Tibial artery (tissue), 4 donors: ENCODE data around the gene GDAP2.

Source experiments
- DNase-seq, 2 donors: peaks; one replicate each; pipeline ENCODE4 v3.0.0-alpha.2; 2019
- H3K27ac ChIP-seq, 2 donors: fragments of 200-600 bp; sonication (generic) in 1 of 2; 1 replicate in 1 of 2; 2 replicates in 1 of 2; pipeline ENCODE4 v1.5.1; 2018 to 2019; ENCODE audit warnings: mild to moderate bottlenecking in 1 of 2
- H3K27me3 ChIP-seq, 2 donors: fragments of 200-600 bp; sonication (generic) in 1 of 2; one replicate each; pipeline versions ENCODE4 v1.5.1 to v1.6.0; 2016 to 2019
- H3K36me3 ChIP-seq, 3 donors: fragments of 200-600 bp; sonication (generic) in 2 of 3; one replicate each; pipeline ENCODE4 v1.5.1; 2016 to 2019; ENCODE audit warnings: mild to moderate bottlenecking in 2 of 3
- H3K4me1 ChIP-seq, 4 donors: fragments of 200-600 bp; sonication (generic) in 2 of 4; 1 replicate in 3 of 4; 2 replicates in 1 of 4; pipeline ENCODE4 v1.5.1; 2016 to 2019
- H3K4me3 ChIP-seq, 2 donors: fragments of 200-600 bp; sonication (generic) in 1 of 2; 1 replicate in 1 of 2; 2 replicates in 1 of 2; pipeline ENCODE4 v1.5.1; 2018 to 2019; ENCODE audit warnings: mild to moderate bottlenecking in 2 of 2
- H3K9me3 ChIP-seq, 3 donors: fragments of 200-600 bp; sonication (generic) in 1 of 3; one replicate each; pipeline ENCODE4 v1.5.1; 2016 to 2019
- intact Hi-C: fragments of 100-400 bp; cut with DNase I; formaldehyde crosslinking; loops from one replicate; pipeline ENCODE4 v1.15.0; 2023; ENCODE audit warnings: low total_unique reads
- TF ChIP-seq, protein P1 (sequence below), 2 experiments: fragments of 200-600 bp in 1 of 2; fragments of 450-650 bp in 1 of 2; IDR thresholded peaks; one replicate each; pipeline ENCODE4 v1.5.1; 2017 to 2019; ENCODE audit warnings: antibody characterized with exemption in 2 of 2, mild to moderate bottlenecking in 1 of 2, moderate library complexity in 1 of 2

The GDAP2 gene

DNA sequence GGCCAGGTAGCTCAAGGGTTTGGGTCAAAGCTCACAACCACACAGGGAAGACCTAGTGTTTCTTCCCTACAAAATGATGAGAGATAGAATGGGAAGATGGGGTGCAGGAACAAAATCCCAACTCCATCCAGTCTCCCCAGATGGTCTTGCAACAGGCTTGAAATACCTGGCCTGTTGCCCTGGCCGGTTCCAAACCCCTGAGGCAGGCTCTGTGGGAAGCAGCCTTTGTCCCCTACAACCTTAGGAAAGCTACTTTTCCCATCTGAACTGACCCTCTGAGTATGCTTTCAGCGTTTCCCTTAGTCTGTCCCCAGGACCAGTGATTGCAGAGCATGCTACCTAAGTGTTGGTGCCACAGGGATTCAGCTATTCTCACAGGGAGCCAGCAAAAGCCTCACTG lies 104.0 kb downstream of the GDAP2 start:
- peak in 1 of 2 donors; percentile 65 for DNase-seq
- Histone ChIP-seq H3K27me3 (no peaks in the 10 kb centered on the region), H3K27ac (peak overlapping the region; percentile 69 to 83), H3K4me3 (no peak overlapping the region), H3K9me3 (no peaks in the 10 kb centered on the region), H3K4me1 (peaks cover 0 to 79% (median 54%) of the 10 kb centered on the region in 4 donors), H3K36me3 (no peaks in the 10 kb centered on the region)
- intact Hi-C loops, result no loop called here
- TF ChIP-seq, protein P1, sequence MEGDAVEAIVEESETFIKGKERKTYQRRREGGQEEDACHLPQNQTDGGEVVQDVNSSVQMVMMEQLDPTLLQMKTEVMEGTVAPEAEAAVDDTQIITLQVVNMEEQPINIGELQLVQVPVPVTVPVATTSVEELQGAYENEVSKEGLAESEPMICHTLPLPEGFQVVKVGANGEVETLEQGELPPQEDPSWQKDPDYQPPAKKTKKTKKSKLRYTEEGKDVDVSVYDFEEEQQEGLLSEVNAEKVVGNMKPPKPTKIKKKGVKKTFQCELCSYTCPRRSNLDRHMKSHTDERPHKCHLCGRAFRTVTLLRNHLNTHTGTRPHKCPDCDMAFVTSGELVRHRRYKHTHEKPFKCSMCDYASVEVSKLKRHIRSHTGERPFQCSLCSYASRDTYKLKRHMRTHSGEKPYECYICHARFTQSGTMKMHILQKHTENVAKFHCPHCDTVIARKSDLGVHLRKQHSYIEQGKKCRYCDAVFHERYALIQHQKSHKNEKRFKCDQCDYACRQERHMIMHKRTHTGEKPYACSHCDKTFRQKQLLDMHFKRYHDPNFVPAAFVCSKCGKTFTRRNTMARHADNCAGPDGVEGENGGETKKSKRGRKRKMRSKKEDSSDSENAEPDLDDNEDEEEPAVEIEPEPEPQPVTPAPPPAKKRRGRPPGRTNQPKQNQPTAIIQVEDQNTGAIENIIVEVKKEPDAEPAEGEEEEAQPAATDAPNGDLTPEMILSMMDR (IDR thresholded peaks at IDR 0.05), result no peak

DNA sequence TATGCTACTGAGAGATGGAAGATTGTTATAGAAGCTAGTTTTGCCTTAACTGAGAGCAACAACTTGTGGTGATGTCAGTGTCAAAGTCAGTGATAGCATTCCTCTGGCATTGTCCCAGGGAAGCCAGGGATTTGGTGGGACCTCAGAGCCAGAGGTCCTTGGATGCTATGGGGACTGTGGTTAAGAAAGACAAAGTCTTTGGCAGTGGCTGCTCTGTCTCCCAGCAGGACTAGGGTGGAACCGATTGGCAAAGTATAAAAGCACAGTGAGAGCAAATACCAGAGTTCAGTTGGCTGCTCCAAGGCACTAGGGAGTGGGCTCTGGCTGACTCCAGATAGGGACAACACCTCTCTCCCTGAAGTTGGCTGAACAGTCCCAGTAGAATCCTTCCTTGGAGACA lies 104.8 kb downstream of the GDAP2 start:
- no peaks in the 10 kb centered on the region for H3K9me3 ChIP-seq
- peaks cover 0 to 82% (median 54%) of the 10 kb centered on the region in 4 donors for H3K4me1 ChIP-seq
- intact Hi-C loops, result no loop called here
- peak overlapping the region; percentile 69 to 83 for H3K27ac ChIP-seq
- H3K4me3 ChIP-seq, result no peak overlapping the region
- no peaks in the 10 kb centered on the region for H3K36me3 ChIP-seq
- H3K27me3 ChIP-seq, result no peaks in the 10 kb centered on the region
- TF ChIP-seq, protein P1 (IDR thresholded peaks at IDR 0.05), result no peak
- DNase-seq, result peak; percentile 33 to 66

DNA sequence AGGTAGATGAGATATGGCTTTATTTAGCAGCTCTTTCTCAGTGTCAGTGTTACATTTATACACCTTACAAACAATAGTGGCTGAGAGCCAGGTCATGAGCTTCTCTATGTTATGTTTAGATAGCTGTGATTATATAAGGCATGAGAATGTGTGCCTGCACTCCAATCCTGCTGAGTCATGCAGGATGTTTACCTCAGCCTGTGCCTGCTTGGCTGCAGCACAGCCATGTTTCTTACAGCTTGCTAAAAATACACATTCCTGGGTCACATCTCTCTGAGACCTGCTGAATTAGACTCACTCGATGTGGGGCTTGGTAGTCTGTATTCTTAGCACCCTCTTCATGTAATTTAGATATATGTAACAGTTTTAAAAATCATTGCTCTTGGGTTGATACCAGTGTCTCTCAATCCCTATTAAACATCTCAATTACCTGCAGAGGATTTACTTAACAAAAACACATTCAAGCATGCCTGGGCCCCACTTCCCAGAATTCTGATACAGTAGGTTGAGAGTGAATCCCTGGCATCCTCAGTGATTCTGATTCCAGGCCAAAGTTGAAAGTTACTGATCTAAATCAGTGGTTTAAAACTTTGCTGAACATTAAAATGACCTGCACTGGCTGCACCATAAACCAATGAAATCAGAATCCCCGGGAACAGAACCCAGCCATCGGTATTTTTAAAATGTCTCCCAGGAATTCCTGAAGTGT lies 107.5 kb downstream of the GDAP2 start:
- peaks cover 0 to 60% (median 48%) of the 10 kb centered on the region in 4 donors for H3K4me1 ChIP-seq
- no peaks in the 10 kb centered on the region for H3K9me3 ChIP-seq
- TF ChIP-seq, protein P1 (IDR thresholded peaks at IDR 0.05), result no peak
- intact Hi-C loops, result no loop called here
- no peak overlapping the region for H3K4me3 ChIP-seq
- peak overlapping the region; percentile 56 to 70 for H3K27ac ChIP-seq
- peak in 1 of 2 donors; percentile 68 for DNase-seq
- H3K36me3 ChIP-seq, result no peaks in the 10 kb centered on the region
- H3K27me3 ChIP-seq, result no peaks in the 10 kb centered on the region

DNA sequence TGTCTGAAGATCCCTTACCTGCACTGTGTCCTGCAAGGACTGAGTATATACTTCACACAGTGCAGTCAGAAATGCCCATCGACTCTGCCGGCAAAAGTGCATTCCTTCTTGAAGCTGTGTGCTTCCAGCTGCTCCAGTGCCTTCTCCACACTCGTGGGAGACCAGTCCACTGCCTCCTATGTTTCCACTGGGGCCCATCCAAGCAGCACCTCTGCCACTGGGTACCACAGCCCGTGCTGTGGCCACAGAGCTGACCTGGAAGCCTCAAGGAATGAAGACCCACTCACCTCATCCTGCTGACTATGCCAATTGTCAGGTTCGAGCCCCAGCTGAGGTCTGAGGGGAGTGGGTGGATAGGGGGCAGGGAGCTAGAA lies 108.1 kb downstream of the GDAP2 start:
- TF ChIP-seq, protein P1 (IDR thresholded peaks at IDR 0.05), result no peak
- intact Hi-C loops, result no loop called here
- no peaks in the 10 kb centered on the region for H3K36me3 ChIP-seq
- H3K4me3 ChIP-seq, result no peak overlapping the region
- DNase-seq, result peak in 1 of 2 donors; percentile 68
- peaks cover 0 to 55% (median 42%) of the 10 kb centered on the region in 4 donors for H3K4me1 ChIP-seq
- peak overlapping the region; percentile 56 to 70 for H3K27ac ChIP-seq
- H3K9me3 ChIP-seq, result no peaks in the 10 kb centered on the region
- no peaks in the 10 kb centered on the region for H3K27me3 ChIP-seq

DNA sequence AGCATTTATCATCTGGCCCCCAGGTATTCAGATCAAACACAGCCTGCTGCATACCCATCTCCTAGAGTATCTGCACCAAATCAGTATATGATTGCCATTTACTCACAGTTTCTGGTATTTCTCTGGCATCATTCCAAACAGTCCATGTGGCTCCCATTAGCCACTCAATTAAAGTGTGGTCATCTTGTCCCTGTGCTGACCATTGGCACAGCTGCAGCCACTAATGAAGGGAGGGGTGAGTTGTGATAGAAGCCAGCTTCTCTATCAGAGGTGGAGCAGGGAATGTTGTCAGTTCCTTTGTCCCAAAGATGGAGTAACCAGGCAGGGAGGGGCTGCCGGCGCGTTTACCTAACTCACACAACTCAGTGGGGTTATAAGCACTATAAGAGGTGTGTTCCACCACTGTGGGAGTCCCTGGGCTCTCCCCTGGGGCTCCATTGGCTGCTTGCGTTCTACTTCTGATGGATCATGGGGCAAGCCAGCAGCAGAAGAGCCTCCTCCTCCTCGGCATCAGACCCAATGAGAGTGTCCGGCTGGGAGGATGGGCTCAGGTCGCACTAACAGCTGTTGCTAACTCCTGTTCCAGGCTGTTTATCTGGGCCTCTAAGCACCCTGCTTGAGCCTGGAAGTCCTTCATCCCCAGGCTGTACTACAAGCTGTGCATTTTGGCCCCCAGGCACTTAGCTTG lies 108.6 kb downstream of the GDAP2 start:
- Histone ChIP-seq H3K9me3 (no peaks in the 10 kb centered on the region), H3K4me3 (no peak overlapping the region), H3K4me1 (peaks cover 0 to 49% (median 37%) of the 10 kb centered on the region in 4 donors), H3K36me3 (no peaks in the 10 kb centered on the region), H3K27me3 (no peaks in the 10 kb centered on the region), H3K27ac (peak overlapping the region; percentile 56 to 70)
- intact Hi-C loops, result no loop called here
- no peak for DNase-seq
- TF ChIP-seq, protein P1 (IDR thresholded peaks at IDR 0.05), result no peak
